Stimulated activated naive CD8-positive, alpha-beta T cell treated with anti-CD3 and anti-CD28 coated beads, Interleukin-15, amount 100 ng/mL, for 72 hours (primary cell): Measurements from ENCODE around the gene RCCD1.
A peak's percentile ranks its signal among the peaks of the same experiment; 100 is the strongest.

Experiments used
- ATAC-seq: fragments of 150-1000 bp; cut with Tn5 transposase; 2 replicates; pipeline ENCODE4 v1.10.0; 2021; ENCODE audit warnings: mild to moderate bottlenecking, moderate library complexity
- DNase-seq, 2 donors: peaks; one replicate each; pipeline ENCODE4 v3.0.0; 2021 to 2022
- H3K27ac Mint-ChIP-seq, 2 donors: one replicate each; pipeline ENCODE4 v1.8.0; 2022; ENCODE audit warnings: mild to moderate bottlenecking in 2 of 2, mixed read lengths in 2 of 2, moderate library complexity in 2 of 2
- H3K27me3 Mint-ChIP-seq: one replicate; pipeline ENCODE4 v1.8.0; 2022; ENCODE audit warnings: mixed read lengths
- H3K4me1 Mint-ChIP-seq: one replicate; pipeline ENCODE4 v1.8.0; 2022; ENCODE audit warnings: mild to moderate bottlenecking, mixed read lengths
- H3K4me3 Mint-ChIP-seq, 2 donors: one replicate each; pipeline ENCODE4 v1.8.0; 2022; ENCODE audit warnings: mild to moderate bottlenecking in 2 of 2, mixed read lengths in 2 of 2, moderate library complexity in 1 of 2
- H3K9me3 Mint-ChIP-seq, 2 donors: one replicate each; pipeline ENCODE4 v1.8.0; 2022; ENCODE audit warnings: mixed read lengths in 2 of 2

Gene RCCD1

DNA sequence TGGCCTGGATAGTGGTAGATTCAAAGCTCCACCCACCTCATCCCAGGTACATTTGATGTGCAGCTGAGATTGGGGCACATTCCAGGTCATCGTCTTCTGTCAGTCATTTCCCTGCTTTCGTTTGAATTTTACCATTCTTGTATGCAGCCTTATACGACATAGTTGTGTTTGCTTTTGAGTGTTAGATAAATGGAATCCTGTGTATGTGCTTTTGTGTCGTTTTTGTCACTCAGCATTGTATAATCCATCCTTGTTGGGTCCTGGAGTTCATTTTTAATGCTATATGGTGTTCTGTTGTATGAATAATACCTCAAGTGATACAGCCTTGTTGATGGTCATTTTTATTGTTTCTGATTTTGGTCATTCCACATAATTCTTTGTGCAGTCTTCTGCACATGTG is 7.3 kb downstream of the RCCD1 start:
- DNase-seq, result no peak
- H3K4me3 Mint-ChIP-seq, result no peak overlapping the region
- H3K9me3 Mint-ChIP-seq, result no peaks in the 10 kb centered on the region
- no peak for ATAC-seq
- no peaks in the 10 kb centered on the region for H3K27me3 Mint-ChIP-seq
- peaks cover 13% of the 10 kb centered on the region for H3K4me1 Mint-ChIP-seq
- peak overlapping the region in 1 of 2 donors; percentile 40 for H3K27ac Mint-ChIP-seq

DNA sequence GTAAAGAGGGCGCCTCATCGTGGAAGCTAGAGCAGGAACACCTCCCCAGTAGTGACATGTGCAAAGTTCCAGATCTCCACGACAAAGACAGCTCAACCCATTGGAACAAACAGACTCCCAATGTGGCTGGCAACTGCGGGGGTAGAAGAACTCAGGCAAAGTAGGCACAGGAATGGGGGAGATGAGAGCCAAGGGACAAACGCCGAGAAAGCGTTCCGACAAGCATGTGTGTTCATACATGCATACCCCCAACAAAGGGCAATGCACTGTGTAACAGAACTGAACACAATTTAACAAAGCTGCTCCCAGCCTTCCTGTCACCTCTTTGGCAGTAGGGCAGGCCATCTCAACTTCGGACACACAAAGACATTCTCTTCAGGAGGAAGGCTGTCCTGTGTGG is 11.6 kb downstream of the RCCD1 start:
- no peaks in the 10 kb centered on the region for H3K27me3 Mint-ChIP-seq
- ATAC-seq, result no peak
- no peaks in the 10 kb centered on the region for H3K4me1 Mint-ChIP-seq
- no peak overlapping the region for H3K4me3 Mint-ChIP-seq
- H3K9me3 Mint-ChIP-seq, result no peaks in the 10 kb centered on the region
- no peak for DNase-seq
- H3K27ac Mint-ChIP-seq, result no peak overlapping the region

DNA sequence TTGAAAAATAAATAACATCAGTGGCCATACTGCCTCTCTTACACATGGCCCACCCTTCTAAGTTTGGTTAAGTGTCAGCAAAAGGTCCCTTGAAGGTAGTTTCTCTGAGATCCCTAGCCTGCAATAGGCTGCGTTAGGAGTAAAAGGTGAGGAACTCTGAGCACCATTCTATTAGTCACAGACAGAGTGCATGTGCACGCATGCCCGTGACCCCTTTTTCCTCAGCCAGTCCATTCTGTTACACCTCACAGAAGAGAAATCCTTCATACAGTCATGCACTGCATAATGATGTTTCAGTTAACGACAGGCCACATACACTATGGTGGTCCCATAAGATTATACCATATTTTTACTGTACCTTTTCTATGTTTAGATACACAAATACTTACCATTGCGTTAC is 12.5 kb downstream of the RCCD1 start:
- H3K4me1 Mint-ChIP-seq, result no peaks in the 10 kb centered on the region
- ATAC-seq (no peak), DNase-seq (no peak)
- H3K27ac Mint-ChIP-seq, result no peak overlapping the region
- H3K9me3 Mint-ChIP-seq, result no peaks in the 10 kb centered on the region
- no peaks in the 10 kb centered on the region for H3K27me3 Mint-ChIP-seq
- H3K4me3 Mint-ChIP-seq, result no peak overlapping the region

DNA sequence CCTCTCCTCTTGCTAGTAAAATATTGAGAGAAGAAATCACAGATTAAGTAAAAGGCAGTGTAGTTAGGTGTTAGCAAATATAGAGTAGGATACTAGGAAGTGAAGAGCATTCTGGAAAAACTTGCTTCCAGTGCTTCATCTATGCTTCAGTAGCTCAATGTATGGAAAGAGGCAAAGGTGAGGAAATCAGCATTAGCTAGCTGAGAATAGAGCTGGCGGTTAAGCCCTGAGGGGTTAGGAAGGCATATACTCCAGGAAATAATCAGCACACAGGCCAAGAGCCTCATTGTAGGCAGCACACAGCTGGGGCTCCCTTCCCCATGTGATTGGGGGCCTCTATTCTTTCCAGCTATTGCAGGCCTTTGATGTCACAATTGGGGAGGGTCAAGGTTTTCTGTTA is 13.8 kb downstream of the RCCD1 start:
- DNase-seq (no peak), ATAC-seq (no peak)
- Mint-ChIP-seq H3K27me3 (no peaks in the 10 kb centered on the region), H3K9me3 (no peaks in the 10 kb centered on the region), H3K4me3 (no peak overlapping the region), H3K27ac (no peak overlapping the region), H3K4me1 (no peaks in the 10 kb centered on the region)

DNA sequence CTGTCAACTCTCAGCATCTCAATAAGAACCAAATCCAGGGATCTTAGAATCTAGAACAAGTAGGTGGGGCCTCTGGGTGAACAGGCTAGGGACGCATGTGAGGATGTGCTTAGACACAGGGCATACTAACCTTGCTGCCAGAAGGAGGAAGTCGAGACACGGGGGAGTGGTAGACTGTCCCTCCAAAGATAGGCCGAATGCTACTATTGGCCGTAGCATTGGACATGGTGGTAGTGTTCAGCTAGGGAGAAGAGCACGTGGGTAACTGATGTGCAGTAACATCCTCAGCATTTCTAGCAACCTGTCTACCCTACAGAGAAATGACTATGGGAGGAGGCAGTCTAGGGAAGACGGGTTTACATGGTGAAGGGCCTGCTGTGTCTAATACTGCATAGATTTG is 15.6 kb downstream of the RCCD1 start:
- no peaks in the 10 kb centered on the region for H3K9me3 Mint-ChIP-seq
- H3K27ac Mint-ChIP-seq, result no peak overlapping the region
- no peaks in the 10 kb centered on the region for H3K4me1 Mint-ChIP-seq
- DNase-seq (no peak), ATAC-seq (no peak)
- no peaks in the 10 kb centered on the region for H3K27me3 Mint-ChIP-seq
- H3K4me3 Mint-ChIP-seq, result no peak overlapping the region

DNA sequence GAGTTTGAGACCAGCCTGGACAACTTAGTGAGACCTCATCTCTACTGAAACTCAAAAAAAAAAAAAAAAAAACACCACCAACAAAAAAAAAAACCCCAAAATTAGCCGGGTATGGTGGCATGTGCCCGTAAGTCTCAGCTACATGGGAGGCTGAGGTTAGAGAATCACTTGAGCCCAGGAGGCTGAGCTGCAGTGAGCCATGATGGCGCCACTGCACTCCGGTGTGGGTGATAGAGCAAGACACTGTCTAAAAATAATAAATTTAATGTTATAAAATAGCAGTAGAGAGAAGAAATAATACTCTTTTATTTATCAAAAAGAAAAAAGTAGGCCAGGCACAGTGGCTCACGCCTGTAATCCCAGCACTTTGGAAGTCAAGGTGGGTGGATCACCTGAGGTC is 17.4 kb downstream of the RCCD1 start:
- Mint-ChIP-seq H3K9me3 (no peaks in the 10 kb centered on the region), H3K27me3 (no peaks in the 10 kb centered on the region), H3K4me3 (no peak overlapping the region), H3K4me1 (no peaks in the 10 kb centered on the region), H3K27ac (peak overlapping the region in 1 of 2 donors; percentile 23)
- DNase-seq, result no peak
- no peak for ATAC-seq

DNA sequence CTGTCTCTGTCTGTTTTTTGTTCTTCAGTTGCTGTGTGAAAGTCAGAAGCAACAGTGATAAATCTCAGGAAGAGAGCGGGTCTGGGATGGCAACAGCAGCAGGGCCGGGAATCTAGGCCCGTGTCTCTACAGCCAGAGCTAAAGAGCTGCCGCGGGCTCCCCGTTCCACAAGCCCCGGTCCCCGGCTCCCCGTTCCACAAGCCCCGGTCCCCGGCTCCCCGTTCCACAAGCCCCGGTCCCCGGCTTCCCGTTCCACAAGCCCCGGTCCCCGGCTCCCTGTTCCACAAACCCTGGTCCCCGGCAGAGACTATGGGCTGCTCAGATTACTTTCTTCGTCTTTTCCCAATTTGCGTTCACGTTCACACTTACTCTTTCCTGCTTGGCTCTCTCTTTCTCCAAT is 19.5 kb downstream of the RCCD1 start:
- ATAC-seq (peak; percentile 12), DNase-seq (no peak)
- Mint-ChIP-seq H3K4me3 (no peak overlapping the region), H3K9me3 (no peaks in the 10 kb centered on the region), H3K4me1 (no peaks in the 10 kb centered on the region), H3K27ac (no peak overlapping the region), H3K27me3 (no peaks in the 10 kb centered on the region)

DNA sequence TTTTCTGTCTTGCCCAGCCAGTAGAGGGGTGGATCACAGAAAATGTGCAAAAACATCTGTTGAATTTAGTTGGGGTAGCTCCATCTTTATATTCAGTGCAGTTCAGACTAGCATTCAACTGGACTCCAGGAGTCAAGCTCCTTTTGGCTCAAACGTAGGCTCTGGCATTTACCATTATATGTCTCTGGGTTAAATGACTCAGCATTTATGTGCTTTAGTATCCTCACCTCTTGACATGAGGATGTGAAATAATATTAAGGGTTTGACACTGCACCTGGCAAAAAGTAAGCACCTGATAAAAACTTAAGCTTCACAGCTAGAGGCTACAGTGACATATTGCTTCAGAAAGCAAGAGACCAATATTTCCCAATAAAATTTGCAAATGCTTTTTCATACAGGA is 24.9 kb downstream of the RCCD1 start:
- Mint-ChIP-seq H3K4me1 (peaks cover 5% of the 10 kb centered on the region), H3K27ac (peak overlapping the region; percentile 27 to 74), H3K9me3 (no peaks in the 10 kb centered on the region), H3K27me3 (no peaks in the 10 kb centered on the region), H3K4me3 (no peak overlapping the region)
- ATAC-seq, result no peak
- DNase-seq, result no peak

DNA sequence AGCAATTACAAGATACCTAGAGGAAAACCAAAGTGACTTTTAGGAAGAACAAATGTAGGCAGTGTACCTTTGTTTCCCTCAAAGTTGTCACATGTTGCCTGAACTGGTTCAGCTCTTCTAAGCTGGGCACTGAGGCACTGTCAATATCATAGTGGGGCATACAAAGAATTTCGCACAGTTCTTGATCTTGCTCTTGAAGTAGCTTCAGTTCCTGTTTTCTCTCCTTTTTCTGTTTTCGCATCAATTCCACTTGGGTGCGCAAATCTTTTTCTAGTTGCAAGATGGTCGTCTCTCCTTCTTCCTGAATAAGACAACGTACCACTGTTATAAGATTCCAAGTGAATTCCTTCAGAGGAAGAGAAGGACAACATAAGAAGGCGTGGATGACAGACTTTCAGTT is 27.0 kb downstream of the RCCD1 start:
- H3K4me3 Mint-ChIP-seq, result no peak overlapping the region

DNA sequence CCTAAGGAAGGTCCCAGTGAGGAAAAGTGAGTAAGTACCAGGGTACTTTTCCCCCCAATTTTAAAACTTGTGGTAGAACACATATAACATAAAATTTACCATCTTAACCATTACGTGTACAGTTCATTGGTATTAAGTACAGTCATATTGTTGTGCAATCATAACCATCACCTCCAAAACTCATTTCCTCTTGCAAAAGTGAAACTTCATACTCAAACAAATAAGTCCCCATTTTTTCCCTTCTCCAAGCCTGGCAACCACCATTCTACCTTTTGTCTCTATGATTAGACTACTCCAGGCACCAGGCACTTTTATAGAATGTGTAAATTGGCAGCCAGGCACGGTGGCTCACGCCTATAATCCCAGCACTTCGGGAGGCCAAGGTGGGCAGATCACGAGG is 27.5 kb downstream of the RCCD1 start:
- H3K4me1 Mint-ChIP-seq, result peaks cover 5% of the 10 kb centered on the region
- no peak overlapping the region for H3K4me3 Mint-ChIP-seq
- DNase-seq (no peak), ATAC-seq (peak; percentile 53)
- H3K27ac Mint-ChIP-seq, result peak overlapping the region in 1 of 2 donors; percentile 14
- H3K9me3 Mint-ChIP-seq, result no peaks in the 10 kb centered on the region
- no peaks in the 10 kb centered on the region for H3K27me3 Mint-ChIP-seq

More for the DNA sequence above, 27.0 kb downstream of the RCCD1 start:
- no peak for ATAC-seq
- Mint-ChIP-seq H3K9me3 (no peaks in the 10 kb centered on the region), H3K27me3 (no peaks in the 10 kb centered on the region), H3K27ac (no peak overlapping the region), H3K4me1 (peaks cover 5% of the 10 kb centered on the region)
- DNase-seq, result no peak

DNA sequence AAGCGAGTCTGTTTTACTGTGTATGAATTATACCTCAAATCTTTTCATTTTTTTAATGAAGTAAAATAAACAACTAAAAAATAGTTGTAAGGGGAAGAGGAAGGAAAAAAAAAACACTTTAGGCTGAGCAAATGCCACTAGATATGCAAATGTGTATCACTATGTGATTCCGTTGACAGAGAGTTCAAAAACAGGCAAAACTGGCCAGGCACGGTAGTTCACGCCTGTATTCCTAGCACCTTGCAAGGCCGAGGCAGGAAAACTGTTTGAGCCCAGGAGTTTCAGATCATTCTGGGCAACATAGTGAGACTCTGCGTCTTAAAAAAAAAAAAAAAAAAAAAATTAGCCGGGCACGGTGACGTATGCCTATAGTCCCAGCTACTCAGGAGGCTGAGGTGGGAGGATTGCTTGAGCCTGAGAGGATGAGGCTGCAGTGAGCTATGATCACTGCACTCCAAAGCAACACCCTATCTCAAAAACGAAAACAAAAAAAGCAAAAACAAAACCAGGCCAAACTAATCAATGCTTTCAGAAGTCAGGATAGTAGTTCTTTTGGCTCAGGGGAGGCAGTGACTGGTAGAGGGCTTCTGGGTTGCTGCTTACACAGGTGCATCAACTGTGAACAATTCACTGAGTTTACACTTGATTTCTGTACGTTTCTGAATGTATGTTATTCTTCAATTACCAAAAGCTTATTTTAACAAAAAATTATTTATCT is 32.3 kb downstream of the RCCD1 start:
- Mint-ChIP-seq H3K4me1 (peaks cover 14% of the 10 kb centered on the region), H3K27me3 (no peaks in the 10 kb centered on the region), H3K4me3 (no peak overlapping the region), H3K27ac (no peak overlapping the region), H3K9me3 (no peaks in the 10 kb centered on the region)
- DNase-seq (no peak), ATAC-seq (no peak)

DNA sequence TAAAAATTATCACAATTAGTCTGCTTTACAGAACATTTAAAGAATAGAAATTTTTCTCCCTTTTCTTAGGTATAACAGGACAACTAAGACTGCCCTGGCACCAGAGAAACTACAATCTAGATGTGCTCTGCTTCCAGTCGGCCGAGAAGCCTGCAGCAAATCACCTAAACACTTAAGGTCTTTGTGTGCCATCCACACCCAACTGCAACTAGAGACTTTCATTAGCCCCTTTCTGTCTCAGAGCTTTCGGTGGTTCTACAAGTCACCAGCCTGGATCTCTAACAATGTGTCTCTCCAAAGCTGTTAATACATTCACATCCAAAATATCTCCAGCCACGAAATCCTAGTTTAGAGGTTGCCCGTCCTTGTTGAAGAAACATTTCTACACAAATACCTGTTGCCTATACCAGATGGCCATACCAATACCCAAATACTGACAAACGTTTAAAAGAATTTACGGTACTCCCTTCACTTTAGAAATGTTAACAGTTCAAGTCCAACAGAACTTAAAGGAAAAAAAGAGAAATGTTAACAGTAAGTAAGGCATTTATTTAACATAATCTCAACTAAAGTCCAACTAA is 33.0 kb downstream of the RCCD1 start:
- no peaks in the 10 kb centered on the region for H3K9me3 Mint-ChIP-seq
- no peaks in the 10 kb centered on the region for H3K27me3 Mint-ChIP-seq
- DNase-seq, result no peak
- no peak overlapping the region for H3K27ac Mint-ChIP-seq
- no peak overlapping the region for H3K4me3 Mint-ChIP-seq
- ATAC-seq, result no peak
- H3K4me1 Mint-ChIP-seq, result peaks cover 21% of the 10 kb centered on the region

DNA sequence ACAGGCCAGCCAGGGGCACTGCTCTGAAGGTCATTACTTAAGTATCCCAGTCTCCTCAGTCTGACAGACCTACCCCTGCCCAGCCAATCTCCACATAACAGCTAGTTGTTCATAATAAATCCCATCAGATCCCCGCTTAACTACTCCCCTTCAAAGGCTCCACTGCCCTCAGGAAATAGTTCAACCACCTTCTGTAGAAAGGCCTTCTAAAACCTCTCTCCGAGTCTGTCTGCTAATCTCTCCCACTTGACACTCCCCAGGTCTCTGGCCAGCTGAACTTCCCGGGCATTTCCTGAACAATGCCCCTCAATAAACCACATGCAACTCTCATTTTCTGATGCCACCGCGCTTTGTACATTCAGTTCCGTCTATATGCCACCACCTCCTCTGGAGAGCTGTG is 33.6 kb downstream of the RCCD1 start:
- H3K27me3 Mint-ChIP-seq, result no peaks in the 10 kb centered on the region
- H3K4me3 Mint-ChIP-seq, result peak overlapping the region in 1 of 2 donors; percentile 0
- no peak for DNase-seq
- no peaks in the 10 kb centered on the region for H3K9me3 Mint-ChIP-seq
- H3K27ac Mint-ChIP-seq, result peak overlapping the region in 1 of 2 donors; percentile 75
- no peak for ATAC-seq
- H3K4me1 Mint-ChIP-seq, result peaks cover 23% of the 10 kb centered on the region

DNA sequence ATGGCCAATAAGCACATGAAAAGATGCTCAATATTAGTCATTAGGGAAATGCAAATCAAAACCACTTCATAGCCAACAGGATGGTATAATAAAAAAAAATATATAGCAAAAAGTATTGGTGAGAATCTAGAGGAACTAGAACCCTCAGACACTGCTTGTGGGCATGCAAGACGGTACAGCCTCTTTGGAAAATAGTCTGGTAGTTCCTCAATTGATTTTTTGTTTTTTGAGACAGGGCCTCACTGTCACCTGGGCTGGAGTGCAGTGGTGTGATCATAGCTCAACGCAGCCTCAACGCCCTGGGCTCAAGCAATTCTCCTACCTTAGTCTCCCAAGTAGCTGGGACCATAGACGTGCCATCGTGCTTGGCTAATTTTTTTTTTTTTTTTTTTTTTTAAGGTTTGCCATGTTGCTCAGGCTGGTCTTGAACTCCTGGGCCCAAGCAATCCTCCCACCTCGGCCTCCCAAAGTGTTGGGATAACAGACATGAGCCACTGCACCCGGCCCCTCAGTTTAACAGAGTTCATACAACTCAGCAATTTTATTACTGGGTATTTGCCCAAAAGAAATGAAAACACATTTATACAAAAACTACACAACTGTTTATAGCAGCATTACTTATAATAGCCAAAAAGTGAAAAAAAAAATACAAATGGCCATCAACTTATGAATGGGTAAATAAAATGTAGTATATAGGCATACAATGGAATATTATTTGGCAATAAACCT is 34.5 kb downstream of the RCCD1 start:
- no peak overlapping the region for H3K27ac Mint-ChIP-seq
- H3K4me1 Mint-ChIP-seq, result peaks cover 25% of the 10 kb centered on the region
- H3K27me3 Mint-ChIP-seq, result no peaks in the 10 kb centered on the region
- H3K4me3 Mint-ChIP-seq, result no peak overlapping the region
- ATAC-seq (no peak), DNase-seq (no peak)
- H3K9me3 Mint-ChIP-seq, result no peaks in the 10 kb centered on the region

DNA sequence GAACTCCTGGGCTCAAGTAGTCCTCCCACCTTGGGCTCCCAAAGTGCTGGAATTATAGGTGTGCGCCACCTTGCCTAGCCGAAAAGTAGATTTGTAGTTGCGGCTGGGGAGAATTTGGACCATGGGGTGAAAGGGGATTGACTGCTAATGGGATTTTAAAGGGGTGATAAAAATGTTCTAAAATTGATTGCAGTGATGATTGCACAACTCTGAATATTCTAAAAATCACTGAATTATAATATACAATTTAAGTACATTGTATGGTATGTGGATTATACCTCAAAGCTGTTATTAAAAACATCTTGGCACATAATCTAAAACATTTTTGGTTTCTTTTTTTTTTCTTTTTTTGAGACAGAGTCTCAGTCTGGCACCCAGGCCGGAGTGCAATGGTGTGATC is 35.8 kb downstream of the RCCD1 start:
- Mint-ChIP-seq H3K27ac (no peak overlapping the region), H3K4me3 (no peak overlapping the region), H3K9me3 (no peaks in the 10 kb centered on the region), H3K27me3 (no peaks in the 10 kb centered on the region), H3K4me1 (peaks cover 32% of the 10 kb centered on the region)
- DNase-seq (no peak), ATAC-seq (no peak)

DNA sequence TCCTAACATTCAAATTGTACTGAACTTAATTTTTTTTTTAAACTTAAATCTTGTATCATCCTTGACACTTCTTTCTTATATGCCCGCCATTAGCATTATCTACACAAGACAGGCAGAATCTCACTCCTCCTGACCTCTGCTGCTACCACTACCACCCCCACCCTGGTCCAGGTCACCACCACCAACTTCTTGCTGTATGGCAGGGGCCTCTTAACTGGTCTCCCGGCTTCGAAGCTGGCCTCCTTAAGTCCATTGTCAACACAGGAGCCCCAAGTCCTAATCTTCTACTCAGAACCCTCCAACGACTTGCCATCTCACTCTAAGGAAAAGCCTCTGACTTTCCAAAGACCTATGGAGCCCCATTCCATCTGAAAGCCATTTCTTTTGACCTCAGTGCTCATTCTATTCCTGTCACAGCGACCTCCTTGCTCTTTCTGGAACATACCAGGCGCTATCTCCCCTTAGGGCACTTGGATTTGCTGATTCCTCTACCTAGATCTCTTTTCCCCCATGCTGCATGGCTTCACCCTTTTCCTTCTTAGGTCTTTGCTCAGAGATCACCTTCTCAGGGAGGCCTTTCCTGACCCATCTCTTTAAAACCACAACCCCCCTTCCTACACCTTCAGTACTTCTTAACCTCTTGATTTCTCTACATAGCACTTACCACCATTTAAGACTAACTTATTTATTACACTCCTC is 37.1 kb downstream of the RCCD1 start:
- no peak for DNase-seq
- H3K9me3 Mint-ChIP-seq, result no peaks in the 10 kb centered on the region
- H3K4me1 Mint-ChIP-seq, result peaks cover 36% of the 10 kb centered on the region
- peak overlapping the region in 1 of 2 donors; percentile 18 for H3K4me3 Mint-ChIP-seq
- H3K27me3 Mint-ChIP-seq, result no peaks in the 10 kb centered on the region
- H3K27ac Mint-ChIP-seq, result no peak overlapping the region
- no peak for ATAC-seq
